DND-41 (cell line): ENCODE data around the gene ATP1B1.

Source experiments
- ATAC-seq: fragments of 200-7000 bp; cut with Tn5 transposase; 3 replicates; pipeline ENCODE4 v1.9.1; 2021; ENCODE audit warnings: low read depth; ENCODE audit not compliant: insufficient read depth
- DNase-seq: peaks from one replicate; pipeline ENCODE4 v3.0.0-alpha.2; 2020
- H2AFZ ChIP-seq: 2 replicates; pipeline ENCODE4 v1.6.0; 2012; ENCODE audit warnings: low read depth, low read length
- H3K27ac ChIP-seq: 2 replicates; pipeline ENCODE4 v1.5.1; 2012; ENCODE audit warnings: low read length, inconsistent platforms
- H3K27me3 ChIP-seq: fragments of 200-600 bp; sonication (generic); 2 replicates; pipeline ENCODE4 v1.6.0; 2012; ENCODE audit warnings: low read length, mild to moderate bottlenecking, inconsistent platforms; ENCODE audit not compliant: insufficient read depth, poor library complexity
- H3K36me3 ChIP-seq: 2 replicates; pipeline ENCODE4 v1.5.1; 2012; ENCODE audit warnings: low read length, inconsistent platforms; ENCODE audit not compliant: insufficient read depth
- H3K4me1 ChIP-seq: 2 replicates; pipeline ENCODE4 v1.5.1; 2012; ENCODE audit warnings: mild to moderate bottlenecking, low read length; ENCODE audit not compliant: insufficient read depth
- H3K4me2 ChIP-seq: 2 replicates; pipeline ENCODE4 v1.6.0; 2012; ENCODE audit warnings: mild to moderate bottlenecking, moderate library complexity, low read length, inconsistent platforms; ENCODE audit not compliant: insufficient read depth
- H3K4me3 ChIP-seq, 2 experiments: fragments of 200-600 bp in 1 of 2; shearing (Covaris generic) in 1 of 2; 2 replicates each; pipeline ENCODE4 v1.5.1; 2012 to 2016; ENCODE audit warnings: inconsistent platforms in 2 of 2, low read length in 2 of 2, mild to moderate bottlenecking in 2 of 2, low read depth in 1 of 2, moderate library complexity in 1 of 2
- H3K79me2 ChIP-seq: 2 replicates; pipeline ENCODE4 v1.6.0; 2012; ENCODE audit warnings: low read length, inconsistent platforms; ENCODE audit not compliant: insufficient read depth
- H3K9ac ChIP-seq: 2 replicates; pipeline ENCODE4 v1.6.0; 2012; ENCODE audit warnings: low read depth, mild to moderate bottlenecking, inconsistent platforms, low read length, moderate library complexity
- H3K9me3 ChIP-seq: 2 replicates; pipeline ENCODE4 v1.5.1; 2012; ENCODE audit warnings: low read length, moderate library complexity, mild to moderate bottlenecking, inconsistent platforms; ENCODE audit not compliant: insufficient read depth, severe bottlenecking
- H4K20me1 ChIP-seq: 2 replicates; pipeline ENCODE4 v1.6.0; 2012; ENCODE audit warnings: low read length; ENCODE audit not compliant: insufficient read depth
- CTCF ChIP-seq: IDR thresholded peaks from 2 replicates; pipeline ENCODE4 v1.5.1; 2012; ENCODE audit warnings: borderline replicate concordance, low read length, moderate library complexity, mild to moderate bottlenecking; ENCODE audit not compliant: poor library complexity, severe bottlenecking; ENCODE audit errors: extremely low read depth
- EZH2 ChIP-seq: IDR thresholded peaks from 3 replicates; pipeline ENCODE4 v1.6.1; 2012; ENCODE audit warnings: borderline replicate concordance, low read depth, mild to moderate bottlenecking, moderate library complexity, low read length, inconsistent platforms; ENCODE audit not compliant: severe bottlenecking

ATP1B1 gene

DNA sequence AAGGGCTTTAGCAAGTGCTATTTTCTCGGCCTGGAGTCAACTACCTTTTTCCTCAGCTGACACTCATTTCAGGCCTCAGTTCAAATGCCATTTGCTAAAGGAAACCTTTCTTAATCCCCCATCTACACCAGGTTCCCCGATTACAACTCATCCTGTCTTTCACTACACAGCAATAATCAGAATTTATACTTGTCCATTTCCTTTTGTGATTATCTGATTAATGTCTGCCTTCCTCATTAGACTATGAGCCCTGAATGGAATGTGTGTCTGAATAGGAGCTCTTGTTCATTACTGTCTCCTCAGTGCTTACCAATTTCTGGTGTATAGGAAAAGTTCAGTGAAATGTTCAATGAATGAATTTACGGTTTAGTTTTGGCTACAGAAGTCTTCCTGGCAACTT, 36.9 kb downstream of the ATP1B1 start:
- ATAC-seq: no peak
- no peaks in the 10 kb centered on the region for H3K36me3 ChIP-seq
- TF ChIP-seq CTCF (no peak), EZH2 (no peak)

GRCh38 chr1:169143984-169144383, 37.5 kb downstream of the ATP1B1 start:
- H3K4me2 ChIP-seq: no peak overlapping the region
- no peak overlapping the region for H3K9ac ChIP-seq
- no peak overlapping the region for H3K27ac ChIP-seq
- no peaks in the 10 kb centered on the region for H3K36me3 ChIP-seq
- H3K9me3 ChIP-seq: no peaks in the 10 kb centered on the region
- H3K4me1 ChIP-seq: no peaks in the 10 kb centered on the region
- no peak for ATAC-seq
- H4K20me1 ChIP-seq: no peaks in the 10 kb centered on the region
- DNase-seq: no peak
- no peak overlapping the region for H2AFZ ChIP-seq
- no peaks in the 10 kb centered on the region for H3K79me2 ChIP-seq
- H3K27me3 ChIP-seq: no peaks in the 10 kb centered on the region
- no peak for TF ChIP-seq EZH2
- no peak for TF ChIP-seq CTCF
- no peak overlapping the region for H3K4me3 ChIP-seq

More for the DNA sequence above, 36.9 kb downstream of the ATP1B1 start:
- Histone ChIP-seq H3K4me2 (no peak overlapping the region), H3K27ac (no peak overlapping the region), H2AFZ (no peak overlapping the region), H3K4me3 (no peak overlapping the region), H3K9me3 (no peaks in the 10 kb centered on the region), H3K27me3 (no peaks in the 10 kb centered on the region), H3K79me2 (no peaks in the 10 kb centered on the region), H3K9ac (no peak overlapping the region), H3K4me1 (no peaks in the 10 kb centered on the region), H4K20me1 (no peaks in the 10 kb centered on the region)
- no peak for DNase-seq

GRCh38 chr1:169144941-169145626, 38.6 kb downstream of the ATP1B1 start:
- DNase-seq (no peak), ATAC-seq (no peak)
- H3K4me1 ChIP-seq: no peaks in the 10 kb centered on the region
- no peak overlapping the region for H3K4me3 ChIP-seq
- no peaks in the 10 kb centered on the region for H3K9me3 ChIP-seq
- no peaks in the 10 kb centered on the region for H3K27me3 ChIP-seq
- no peak overlapping the region for H3K27ac ChIP-seq
- no peaks in the 10 kb centered on the region for H3K79me2 ChIP-seq
- TF ChIP-seq CTCF: no peak
- no peak for TF ChIP-seq EZH2
- H3K36me3 ChIP-seq: no peaks in the 10 kb centered on the region
- no peaks in the 10 kb centered on the region for H4K20me1 ChIP-seq
- H3K4me2 ChIP-seq: no peak overlapping the region
- H3K9ac ChIP-seq: no peak overlapping the region
- H2AFZ ChIP-seq: no peak overlapping the region
